ENCODE results near the gene HPGDS. TPM values are rescaled to one million over a fixed set of nuclear protein-coding genes. Genes with fewer than 3 reads are reported as not detected.

The HPGDS gene
- total and polyA plus RNA-seq, 10 of the 15 experiments (the other 5 are each of a cell fraction or from before 2014, with no cell fraction given) = not detected

DNA sequence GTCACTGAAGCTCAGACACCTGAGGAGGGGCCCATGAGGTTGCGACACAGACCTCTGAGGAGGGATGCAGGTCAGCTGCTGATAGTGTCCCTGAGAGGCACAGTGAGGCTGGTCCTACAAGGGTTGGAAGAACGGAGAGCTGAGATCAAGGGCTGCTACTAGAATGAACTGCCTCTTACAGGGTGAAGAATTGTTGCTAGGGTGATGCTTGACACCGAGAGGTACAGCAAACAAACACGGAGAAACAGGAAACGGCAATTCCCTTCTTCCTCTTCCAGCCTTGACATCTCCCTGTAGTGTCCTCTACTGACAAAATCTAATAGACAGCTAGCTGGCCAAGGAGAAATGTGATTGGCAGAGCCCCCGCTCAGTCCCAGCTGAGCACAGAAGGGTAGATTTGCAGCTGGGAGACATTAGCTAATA lies 11.8 kb upstream of the HPGDS start (continued):
- TF ChIP-seq, protein P1, sequence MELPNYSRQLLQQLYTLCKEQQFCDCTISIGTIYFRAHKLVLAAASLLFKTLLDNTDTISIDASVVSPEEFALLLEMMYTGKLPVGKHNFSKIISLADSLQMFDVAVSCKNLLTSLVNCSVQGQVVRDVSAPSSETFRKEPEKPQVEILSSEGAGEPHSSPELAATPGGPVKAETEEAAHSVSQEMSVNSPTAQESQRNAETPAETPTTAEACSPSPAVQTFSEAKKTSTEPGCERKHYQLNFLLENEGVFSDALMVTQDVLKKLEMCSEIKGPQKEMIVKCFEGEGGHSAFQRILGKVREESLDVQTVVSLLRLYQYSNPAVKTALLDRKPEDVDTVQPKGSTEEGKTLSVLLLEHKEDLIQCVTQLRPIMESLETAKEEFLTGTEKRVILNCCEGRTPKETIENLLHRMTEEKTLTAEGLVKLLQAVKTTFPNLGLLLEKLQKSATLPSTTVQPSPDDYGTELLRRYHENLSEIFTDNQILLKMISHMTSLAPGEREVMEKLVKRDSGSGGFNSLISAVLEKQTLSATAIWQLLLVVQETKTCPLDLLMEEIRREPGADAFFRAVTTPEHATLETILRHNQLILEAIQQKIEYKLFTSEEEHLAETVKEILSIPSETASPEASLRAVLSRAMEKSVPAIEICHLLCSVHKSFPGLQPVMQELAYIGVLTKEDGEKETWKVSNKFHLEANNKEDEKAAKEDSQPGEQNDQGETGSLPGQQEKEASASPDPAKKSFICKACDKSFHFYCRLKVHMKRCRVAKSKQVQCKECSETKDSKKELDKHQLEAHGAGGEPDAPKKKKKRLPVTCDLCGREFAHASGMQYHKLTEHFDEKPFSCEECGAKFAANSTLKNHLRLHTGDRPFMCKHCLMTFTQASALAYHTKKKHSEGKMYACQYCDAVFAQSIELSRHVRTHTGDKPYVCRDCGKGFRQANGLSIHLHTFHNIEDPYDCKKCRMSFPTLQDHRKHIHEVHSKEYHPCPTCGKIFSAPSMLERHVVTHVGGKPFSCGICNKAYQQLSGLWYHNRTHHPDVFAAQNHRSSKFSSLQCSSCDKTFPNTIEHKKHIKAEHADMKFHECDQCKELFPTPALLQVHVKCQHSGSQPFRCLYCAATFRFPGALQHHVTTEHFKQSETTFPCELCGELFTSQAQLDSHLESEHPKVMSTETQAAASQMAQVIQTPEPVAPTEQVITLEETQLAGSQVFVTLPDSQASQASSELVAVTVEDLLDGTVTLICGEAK (IDR thresholded peaks at IDR 0.05; ENCODE audit: borderline replicate concordance) = no peak
- TF ChIP-seq HCFC1 (IDR thresholded peaks at IDR 0.05; ENCODE audit: low read length) (no peak), CREM (IDR thresholded peaks at IDR 0.05; ENCODE audit: low read depth) (no peak)

DNA sequence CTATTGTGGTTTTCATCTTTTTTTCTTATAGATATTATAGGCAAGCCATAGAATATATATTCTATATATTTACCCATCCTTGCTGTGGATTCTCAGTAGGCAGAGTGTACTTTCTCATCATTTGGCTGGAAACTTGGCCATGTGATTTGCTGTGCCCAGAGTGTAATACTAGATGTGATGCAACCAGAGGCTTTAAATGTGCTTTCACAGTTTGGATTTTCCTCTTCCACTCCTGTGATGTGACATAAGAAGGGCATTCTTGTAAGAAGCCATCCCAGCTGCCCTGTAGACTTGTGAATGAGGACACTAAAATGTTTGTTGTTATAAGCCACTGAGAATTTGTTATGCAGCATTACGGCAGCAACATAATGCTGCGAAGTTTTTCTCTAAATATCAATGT lies 10.4 kb upstream of the HPGDS start:
- no peaks in the 10 kb centered on the region for H4K20me1 ChIP-seq (ENCODE audit: control insufficient read depth, insufficient read depth)
- POLR2A ChIA-PET = no interaction called here
- in situ Hi-C loops (cut with MboI) = no loop called here
- CTCF ChIA-PET = no interaction called here
- no peaks in the 10 kb centered on the region for H3K9me3 ChIP-seq (replicated peaks; ENCODE audit: control insufficient read depth, insufficient read depth, low read length)
- H2AFZ ChIP-seq (ENCODE audit: control insufficient read depth, low read depth, low read length) = no peak overlapping the region
- RAD21 ChIA-PET (ENCODE audit: unreplicated experiment) = no interaction called here
- peaks cover 2 to 5% of the 10 kb centered on the region in 2 experiments; a peak in 2 of 4 replicates for H3K27me3 ChIP-seq (replicated peaks in 1 of 2; ENCODE audit: control insufficient read depth in 2 of 2, insufficient read depth in 2 of 2, low read length in 1 of 2)
- no peaks in the 10 kb centered on the region for H3K4me1 ChIP-seq (ENCODE audit: control insufficient read depth, insufficient read depth, low read length)
- H3K36me3 ChIP-seq (ENCODE audit: control insufficient read depth in 2 of 2, insufficient read depth in 2 of 2, low read length in 1 of 2) = no peaks in the 10 kb centered on the region
- 100% methylated on average over 2 of the region's 2 CpGs for WGBS (ENCODE audit: insufficient coverage, insufficient replicate concordance, low lambda C conversion rate, missing lambda C conversion rate)
- H3K9ac ChIP-seq (ENCODE audit: control insufficient read depth, insufficient read depth, low read length) = no peak overlapping the region
- SMC1A ChIA-PET (ENCODE audit: uncharacterized antibody, unreplicated experiment) = no interaction called here
- ATAC-seq (no peak), DNase-seq (ENCODE audit: low read depth, low spot score) (no peak), FAIRE-seq (no peak)
- no peak overlapping the region for H3K4me3 ChIP-seq
- intact Hi-C loops (cut with micrococcal nuclease; ENCODE audit: unreplicated experiment) = no loop called here
- no peaks in the 10 kb centered on the region for H3K79me2 ChIP-seq (ENCODE audit: control insufficient read depth, insufficient read depth, low read length)
- BruUV-seq (replicated peaks) = no TSS peak
- TF ChIP-seq NR2F1 (conservative IDR thresholded peaks at IDR 0.05) (no peak), NFYB (IDR thresholded peaks at IDR 0.05; ENCODE audit: insufficient read depth, low read depth, low read length) (no peak), RUNX3 (IDR thresholded peaks at IDR 0.05; ENCODE audit: low read length) (no peak), NR2C2 (IDR thresholded peaks at IDR 0.05; ENCODE audit: borderline replicate concordance, control insufficient read depth, insufficient read length, low read depth) (no peak), PAX8 (IDR thresholded peaks at IDR 0.05) (no peak), MEF2B (IDR thresholded peaks at IDR 0.05; ENCODE audit: partially characterized antibody, poor library complexity, severe bottlenecking) (no peak), BCL11A (IDR thresholded peaks at IDR 0.05; ENCODE audit: low read depth, low read length) (no peak), ZNF384 (IDR thresholded peaks at IDR 0.05; ENCODE audit: borderline replicate concordance, low read depth, low read length) (no peak), EGR1 (IDR thresholded peaks at IDR 0.05; ENCODE audit: borderline replicate concordance in 1 of 2, low read depth in 2 of 2, low read length in 2 of 2) (no peak), SREBF1 (IDR thresholded peaks at IDR 0.05; ENCODE audit: low read length) (no peak), TAF1 (IDR thresholded peaks at IDR 0.05; ENCODE audit: borderline replicate concordance, low read depth, low read length) (no peak), ATF7 (IDR thresholded peaks at IDR 0.05; ENCODE audit: low read depth) (no peak), IRF4 (IDR thresholded peaks at IDR 0.05; ENCODE audit: low read depth, low read length) (no peak), JUNB (IDR thresholded peaks at IDR 0.05) (no peak), YY1 (IDR thresholded peaks at IDR 0.05; ENCODE audit: low read depth, low read length) (no peak)
- H3K27ac ChIP-seq (ENCODE audit: control insufficient read depth, insufficient read depth) = no peak overlapping the region
- no peak overlapping the region for H3K4me2 ChIP-seq (ENCODE audit: control insufficient read depth, insufficient read depth)
